HepG2 (cell line): ENCODE measurements around the gene CCDC33. TPM values are rescaled to one million over a fixed set of nuclear protein-coding genes. Genes with fewer than 3 reads are reported as not detected.

Experiments used
- ATF7-NPFF ChIP-seq: sonication (generic); formaldehyde crosslinking; IDR thresholded peaks from 2 replicates; pipeline ENCODE4 v1.8.1; 2023; ENCODE audit warnings: mild to moderate bottlenecking, low read depth, missing genetic modification reagents, moderate library complexity
- DBP ChIP-seq: sonication (generic); formaldehyde crosslinking; IDR thresholded peaks from 2 replicates; pipeline ENCODE4 v1.4.0; 2020; ENCODE audit warnings: missing genetic modification reagents; ENCODE audit errors: not compliant biosample characterization
- E2F5 ChIP-seq: sonication (generic); formaldehyde crosslinking; conservative IDR thresholded peaks from 2 replicates; pipeline ENCODE4 v1.4.0; 2020; ENCODE audit warnings: missing genetic modification reagents
- EP300 ChIP-seq, 3 experiments: sonication (generic) in 1 of 3; formaldehyde crosslinking in 1 of 3; IDR thresholded peaks; 2 replicates each; pipeline versions ENCODE4 v1.5.1 to v1.6.1; 2011 to 2020; ENCODE audit warnings: low read depth in 2 of 3, low read length in 2 of 3, borderline replicate concordance in 1 of 3, improper control_type of control experiment in 1 of 3, mild to moderate bottlenecking in 1 of 3, missing genetic modification reagents in 1 of 3, moderate library complexity in 1 of 3
- FOXP1 ChIP-seq, 2 experiments: fragments of 450-650 bp in 1 of 2; IDR thresholded peaks; 2 replicates each; pipeline ENCODE4 v1.6.1; 2017 to 2018; ENCODE audit warnings: antibody characterized with exemption in 1 of 2
- HNRNPL ChIP-seq: fragments of 200-400 bp; formaldehyde crosslinking; IDR thresholded peaks from 2 replicates; pipeline ENCODE4 v1.6.1; 2017; ENCODE audit warnings: mild to moderate bottlenecking, low read depth, low read length
- HOXA7 ChIP-seq: sonication (generic); formaldehyde crosslinking; IDR thresholded peaks from 2 replicates; pipeline ENCODE4 v1.8.1; 2022; ENCODE audit warnings: mild to moderate bottlenecking, missing genetic modification reagents, moderate library complexity
- IRX3 ChIP-seq: sonication (generic); formaldehyde crosslinking; IDR thresholded peaks from 2 replicates; pipeline ENCODE4 v1.8.1; 2023; ENCODE audit warnings: mild to moderate bottlenecking, low read depth, missing genetic modification reagents, borderline replicate concordance
- MAFK ChIP-seq, 2 experiments: IDR thresholded peaks in 1 of 2; conservative IDR thresholded peaks in 1 of 2; 2 replicates each; pipeline ENCODE4 v1.6.1; 2011; ENCODE audit warnings: improper control_type of control experiment in 2 of 2, low read length in 2 of 2
- NFATC3 ChIP-seq: sonication (generic); formaldehyde crosslinking; IDR thresholded peaks from 2 replicates; pipeline ENCODE4 v1.5.1; 2020; ENCODE audit warnings: mild to moderate bottlenecking, missing genetic modification reagents
- PHF5A ChIP-seq: IDR thresholded peaks from one replicate; pipeline ENCODE4 v1.6.1; 2018; ENCODE audit warnings: low read depth, missing genetic modification reagents; ENCODE audit not compliant: unreplicated experiment
- PITX1 ChIP-seq: sonication (generic); formaldehyde crosslinking; IDR thresholded peaks from 2 replicates; pipeline ENCODE4 v1.5.1; 2020; ENCODE audit warnings: mild to moderate bottlenecking, missing genetic modification reagents
- RFXANK ChIP-seq: IDR thresholded peaks from 2 replicates; pipeline ENCODE4 v1.6.1; 2016
- TBP ChIP-seq: sonication (generic); formaldehyde crosslinking; IDR thresholded peaks from 2 replicates; pipeline ENCODE4 v1.5.0; 2020; ENCODE audit warnings: missing genetic modification reagents
- YEATS2 ChIP-seq: sonication (generic); formaldehyde crosslinking; IDR thresholded peaks from 2 replicates; pipeline ENCODE4 v1.4.0; 2020; ENCODE audit warnings: missing genetic modification reagents, borderline replicate concordance
- ZNF263 ChIP-seq: sonication (generic); formaldehyde crosslinking; IDR thresholded peaks from 2 replicates; pipeline ENCODE4 v1.4.0; 2020; ENCODE audit warnings: missing genetic modification reagents
- ZNF576 ChIP-seq: sonication (generic); formaldehyde crosslinking; IDR thresholded peaks from 2 replicates; pipeline ENCODE4 v1.4.0; 2020; ENCODE audit warnings: mild to moderate bottlenecking, missing genetic modification reagents
- ZNF790 ChIP-seq: sonication (generic); formaldehyde crosslinking; IDR thresholded peaks from 2 replicates; pipeline ENCODE4 v1.8.0; 2022; ENCODE audit warnings: missing genetic modification reagents, mild to moderate bottlenecking, borderline replicate concordance
- polyA plus RNA-seq, 8 experiments: library from polyadenylated mRNA; depleted of rRNA in 3 of 8; stranded (reverse) in 7 of 8; unstranded in 1 of 8; fragments of >200 nt; fragmentation: Illumina TruSeq in 4 of 8; extraction: Trizol in 4 of 8; gene quantifications; 2 replicates each; pipeline versions ENCODE4 v1.2.1 to v1.2.3, GENCODE V29; 2011 to 2016; ENCODE audit warnings: low read depth in 4 of 8, missing spikeins in 1 of 8, mixed read lengths in 1 of 8; ENCODE audit not compliant: insufficient read depth in 1 of 8
- total RNA-seq, 5 experiments: library from RNA; depleted of rRNA; stranded (reverse); fragments of >200 nt; fragmentation: Illumina TruSeq; extraction: Trizol; gene quantifications; 2 replicates each; pipeline ENCODE4 v1.2.3, GENCODE V29; 2016; ENCODE audit warnings: low read depth in 1 of 5
- TF ChIP-seq, protein P1 (sequence below): sonication (generic); formaldehyde crosslinking; IDR thresholded peaks from 2 replicates; pipeline ENCODE4 v1.9.0; 2021; ENCODE audit warnings: missing genetic modification reagents, mild to moderate bottlenecking, borderline replicate concordance

CCDC33 gene
- total and polyA plus RNA-seq, 2 of the 13 experiments (the other 11 are each of a cell fraction or from before 2014, with no cell fraction given) = 0.30 TPM; not detected in 1

- TF ChIP-seq E2F5 (CRISPR knock-in tag) (no peak), YEATS2 (CRISPR knock-in tag) (peak; percentile 36; the same call in 1 of the 2 replicates), RFXANK (CRISPR knock-in tag) (peak; percentile 53; the same call in 1 of the 2 replicates), PHF5A (no peak), FOXP1 (IDR thresholded peaks at IDR 0.05) (no peak), FOXP1 (CRISPR knock-in tag; IDR thresholded peaks at IDR 0.05) (no peak), ZNF790 (CRISPR knock-in tag) (no peak), ATF7-NPFF (0 out of 2 replicates have a peak, but pooled peaks have one; percentile 22), PITX1 (CRISPR knock-in tag) (no peak), HOXA7 (CRISPR knock-in tag) (no peak), HNRNPL (peak; percentile 79; the same call in 1 of the 2 replicates), NFATC3 (CRISPR knock-in tag) (0 out of 2 replicates have a peak, but pooled peaks have one; percentile 88), EP300 (IDR thresholded peaks at IDR 0.05; ENCODE audit: low read depth in 2 of 2, low read length in 2 of 2) (no peak), EP300 (CRISPR knock-in tag; IDR thresholded peaks at IDR 0.05; ENCODE audit: borderline replicate concordance) (no peak), MAFK (conservative IDR thresholded peaks at IDR 0.05 in 1 of 2, IDR thresholded peaks at IDR 0.05 in 1 of 2; ENCODE audit: low read length in 2 of 2) (no peak), TBP (CRISPR knock-in tag) (no peak), ZNF576 (CRISPR knock-in tag) (no peak), ZNF263 (CRISPR knock-in tag) (peak; percentile 53; the same call in 1 of the 2 replicates), DBP (CRISPR knock-in tag) (no peak), IRX3 (CRISPR knock-in tag) (no peak)
- TF ChIP-seq, protein P1, sequence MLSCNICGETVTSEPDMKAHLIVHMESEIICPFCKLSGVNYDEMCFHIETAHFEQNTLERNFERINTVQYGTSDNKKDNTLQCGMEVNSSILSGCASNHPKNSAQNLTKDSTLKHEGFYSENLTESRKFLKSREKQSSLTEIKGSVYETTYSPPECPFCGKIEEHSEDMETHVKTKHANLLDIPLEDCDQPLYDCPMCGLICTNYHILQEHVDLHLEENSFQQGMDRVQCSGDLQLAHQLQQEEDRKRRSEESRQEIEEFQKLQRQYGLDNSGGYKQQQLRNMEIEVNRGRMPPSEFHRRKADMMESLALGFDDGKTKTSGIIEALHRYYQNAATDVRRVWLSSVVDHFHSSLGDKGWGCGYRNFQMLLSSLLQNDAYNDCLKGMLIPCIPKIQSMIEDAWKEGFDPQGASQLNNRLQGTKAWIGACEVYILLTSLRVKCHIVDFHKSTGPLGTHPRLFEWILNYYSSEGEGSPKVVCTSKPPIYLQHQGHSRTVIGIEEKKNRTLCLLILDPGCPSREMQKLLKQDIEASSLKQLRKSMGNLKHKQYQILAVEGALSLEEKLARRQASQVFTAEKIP = no peak
Measured at GRCh38 chr15:74382004-74382816, 146.1 kb downstream of the CCDC33 start (continued).
